ENCODE measurements around the gene GANAB.
"Not testable (repeated sequence)": the region's sequence is repeated elsewhere in the genome, so short reads cannot be mapped to it uniquely, and the experiment has no call there.

Gene GANAB

GRCh38 chr11:62645946-62646824, at the start of gene GANAB:
Gene GANAB (minus strand): TSS chr11:62646613. CDS start chr11:62646599, 14 bp downstream.
- Histone ChIP-seq H3K4me1 (ENCODE audit: control insufficient read depth, low read depth, low read length) (no peaks in the 10 kb centered on the region), H3K9me3 (ENCODE audit: control insufficient read depth, low read depth, low read length) (no peaks in the 10 kb centered on the region), H3K27me3 (ENCODE audit: control insufficient read depth, insufficient read depth, low read length) (no peaks in the 10 kb centered on the region), H3K36me3 (ENCODE audit: control insufficient read depth, low read depth, low read length) (peaks cover 30% of the 10 kb centered on the region), H3K27ac (ENCODE audit: low read length) (peak within 1 kb of the TSS; percentile 96), H3K9ac (ENCODE audit: low read length) (peak within 1 kb of the TSS; percentile 98), H3K4me3 (ENCODE audit: low read length) (peak within 1 kb of the TSS; percentile 99)

DNA sequence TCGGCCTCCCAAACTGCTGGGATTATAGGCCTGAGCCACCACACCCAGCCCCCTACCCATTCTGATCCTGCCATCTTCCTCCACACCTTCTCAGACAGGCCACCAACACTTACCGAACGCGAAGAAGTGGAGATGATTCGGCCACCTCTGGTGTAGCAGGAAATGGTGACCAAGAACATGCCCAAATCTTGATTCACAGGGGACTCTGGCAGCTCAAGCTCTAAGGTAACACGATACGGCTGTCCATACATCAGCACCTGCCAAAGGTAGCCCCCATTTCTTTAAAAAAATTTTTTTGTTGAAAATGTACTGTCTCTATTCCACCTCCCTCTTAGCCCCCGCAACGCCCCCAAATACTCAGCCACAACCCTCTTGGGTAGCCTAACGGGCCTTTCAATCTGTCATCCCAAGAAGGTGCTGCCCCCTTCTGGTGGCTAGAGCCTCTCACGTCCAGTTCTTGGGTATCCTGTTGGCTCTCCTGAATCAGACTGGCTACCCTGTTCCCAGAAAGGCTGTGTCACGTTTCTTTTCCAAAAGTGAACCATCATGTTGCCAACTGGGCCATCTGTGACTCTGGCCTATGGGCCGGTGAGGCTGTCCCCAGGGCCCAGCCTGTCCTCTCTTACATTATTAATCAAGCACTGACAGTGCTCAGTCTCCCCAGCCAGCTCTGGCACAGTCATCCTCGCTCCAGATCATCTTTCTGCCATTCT, 48.2 kb upstream of the GANAB start:
- H3K4me3 ChIP-seq (ENCODE audit: low read length), result no peak overlapping the region

DNA sequence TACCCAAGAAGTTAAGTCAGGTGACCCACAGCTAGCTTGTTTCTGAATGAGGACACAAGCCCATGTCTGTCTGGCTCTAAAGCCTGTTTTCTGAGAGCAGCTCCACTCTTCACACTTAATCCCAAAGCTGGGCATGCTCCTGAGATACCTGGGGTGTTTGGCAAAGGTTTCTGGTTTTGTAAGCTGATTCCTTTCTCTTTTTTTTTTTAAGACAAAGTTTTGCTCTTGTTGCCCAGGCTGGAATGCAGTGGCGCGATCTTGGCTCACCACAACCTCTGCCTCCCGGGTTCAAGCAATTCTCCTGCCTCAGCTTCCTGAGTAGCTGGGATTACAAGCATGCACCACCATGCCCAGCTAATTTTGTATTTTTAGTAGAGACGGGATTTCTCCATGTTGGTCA, 47.2 kb upstream of the GANAB start:
- H3K27ac ChIP-seq (ENCODE audit: low read length); H3K4me3 ChIP-seq (ENCODE audit: low read length); H3K9me3 ChIP-seq (ENCODE audit: control insufficient read depth, low read depth, low read length); H3K27me3 ChIP-seq (ENCODE audit: control insufficient read depth, insufficient read depth, low read length); H3K4me1 ChIP-seq (ENCODE audit: control insufficient read depth, low read depth, low read length); H3K9ac ChIP-seq (ENCODE audit: low read length): not testable (repeated sequence)
- H3K36me3 ChIP-seq (ENCODE audit: control insufficient read depth, low read depth, low read length), result peaks cover 28% of the 10 kb centered on the region

More for the DNA sequence above, 48.2 kb upstream of the GANAB start:
- Histone ChIP-seq H3K9ac (ENCODE audit: low read length) (no peak overlapping the region), H3K27ac (ENCODE audit: low read length) (no peak overlapping the region), H3K9me3 (ENCODE audit: control insufficient read depth, low read depth, low read length) (no peaks in the 10 kb centered on the region), H3K36me3 (ENCODE audit: control insufficient read depth, low read depth, low read length) (peaks cover 28% of the 10 kb centered on the region), H3K4me1 (ENCODE audit: control insufficient read depth, low read depth, low read length) (no peaks in the 10 kb centered on the region), H3K27me3 (ENCODE audit: control insufficient read depth, insufficient read depth, low read length) (no peaks in the 10 kb centered on the region)

- H3K4me3 ChIP-seq (ENCODE audit: low read length), result no peak within 1 kb of the TSS
- H3K27me3 ChIP-seq (ENCODE audit: control insufficient read depth, insufficient read depth, low read length), result no peaks in the 10 kb centered on the region
- H3K4me1 ChIP-seq (ENCODE audit: control insufficient read depth, low read depth, low read length), result no peaks in the 10 kb centered on the region
- no peak within 1 kb of the TSS for H3K9ac ChIP-seq (ENCODE audit: low read length)
- peaks cover 28% of the 10 kb centered on the region for H3K36me3 ChIP-seq (ENCODE audit: control insufficient read depth, low read depth, low read length)
- H3K27ac ChIP-seq (ENCODE audit: low read length), result no peak within 1 kb of the TSS
- no peaks in the 10 kb centered on the region for H3K9me3 ChIP-seq (ENCODE audit: control insufficient read depth, low read depth, low read length)
Measured at GRCh38 chr11:62689421-62690183, 43.2 kb upstream of the GANAB start, which contains the start of gene LRRN4CL. Gene LRRN4CL (minus strand): TSS chr11:62689530. CDS start chr11:62688508, 1,022 bp downstream.

DNA sequence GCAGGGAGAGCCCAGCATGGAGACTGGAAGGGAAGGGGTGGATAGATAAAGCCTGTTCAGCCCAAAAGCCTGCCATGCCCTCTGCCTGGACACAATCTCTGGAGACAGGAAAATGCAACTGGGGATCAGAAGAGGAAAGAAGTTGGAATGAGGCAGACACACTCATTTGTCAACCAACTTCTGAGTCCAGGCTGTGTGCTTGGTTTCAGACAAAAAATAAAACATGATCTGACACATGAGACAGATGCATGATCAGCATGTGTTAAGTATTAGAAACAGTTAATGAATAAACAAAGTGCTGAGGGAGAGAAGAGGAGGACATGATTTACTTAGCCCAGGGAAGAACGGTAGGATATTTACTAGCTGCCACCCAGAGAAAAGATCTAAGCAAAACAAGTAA, 42.1 kb upstream of the GANAB start:
- Histone ChIP-seq H3K9ac (ENCODE audit: low read length) (no peak overlapping the region), H3K27ac (ENCODE audit: low read length) (no peak overlapping the region), H3K27me3 (ENCODE audit: control insufficient read depth, insufficient read depth, low read length) (no peaks in the 10 kb centered on the region), H3K4me1 (ENCODE audit: control insufficient read depth, low read depth, low read length) (no peaks in the 10 kb centered on the region), H3K4me3 (ENCODE audit: low read length) (no peak overlapping the region), H3K36me3 (ENCODE audit: control insufficient read depth, low read depth, low read length) (peaks cover 28% of the 10 kb centered on the region), H3K9me3 (ENCODE audit: control insufficient read depth, low read depth, low read length) (no peaks in the 10 kb centered on the region)

DNA sequence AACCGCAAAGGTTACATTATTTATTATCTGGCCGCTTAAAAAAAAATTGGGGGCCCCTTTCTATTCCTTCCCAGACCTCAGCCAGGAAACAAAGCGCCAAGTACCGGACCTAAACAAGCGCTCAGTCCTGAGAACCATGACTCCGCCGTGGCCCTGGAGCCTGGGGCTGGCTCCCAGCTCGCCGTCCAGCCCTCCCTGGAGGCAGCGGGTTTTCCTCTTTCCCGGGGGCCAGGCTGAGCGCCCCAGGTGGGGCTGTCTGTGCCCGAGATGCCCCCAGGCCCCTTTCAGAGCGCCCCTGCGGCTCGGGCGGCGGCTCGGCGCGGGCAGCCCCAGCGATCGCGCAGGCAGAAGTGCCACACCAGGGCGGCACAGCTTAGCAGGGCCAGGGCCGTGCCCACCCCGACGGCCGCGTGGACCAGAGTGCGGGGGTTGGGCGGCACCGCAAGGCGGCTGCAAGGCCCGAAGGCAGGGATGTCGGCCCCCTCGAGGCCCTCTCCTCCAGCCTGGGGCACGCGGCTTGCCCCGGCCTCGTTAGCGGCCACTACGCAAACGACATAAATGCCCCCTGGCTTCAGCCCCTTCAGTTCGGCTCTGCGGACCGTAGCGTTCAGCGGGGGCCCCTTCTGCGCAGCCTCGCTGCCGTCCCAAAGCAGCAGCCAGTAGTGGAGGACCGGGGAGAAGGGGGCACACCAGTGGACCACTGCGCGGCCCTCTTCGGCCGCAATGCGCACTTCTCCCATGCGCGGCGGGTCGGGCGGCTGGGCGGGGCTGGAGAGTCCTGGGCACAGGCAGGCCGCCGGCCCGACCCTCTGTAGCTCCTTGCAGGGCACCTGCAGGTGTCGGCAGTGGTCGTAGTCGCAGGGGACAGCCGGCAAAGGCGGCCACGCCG, 41.3 kb upstream of the GANAB start:
- Histone ChIP-seq H3K36me3 (ENCODE audit: control insufficient read depth, low read depth, low read length) (peaks cover 22% of the 10 kb centered on the region), H3K27me3 (ENCODE audit: control insufficient read depth, insufficient read depth, low read length) (no peaks in the 10 kb centered on the region), H3K27ac (ENCODE audit: low read length) (no peak overlapping the region), H3K4me1 (ENCODE audit: control insufficient read depth, low read depth, low read length) (no peaks in the 10 kb centered on the region), H3K4me3 (ENCODE audit: low read length) (no peak overlapping the region), H3K9me3 (ENCODE audit: control insufficient read depth, low read depth, low read length) (no peaks in the 10 kb centered on the region), H3K9ac (ENCODE audit: low read length) (no peak overlapping the region)

DNA sequence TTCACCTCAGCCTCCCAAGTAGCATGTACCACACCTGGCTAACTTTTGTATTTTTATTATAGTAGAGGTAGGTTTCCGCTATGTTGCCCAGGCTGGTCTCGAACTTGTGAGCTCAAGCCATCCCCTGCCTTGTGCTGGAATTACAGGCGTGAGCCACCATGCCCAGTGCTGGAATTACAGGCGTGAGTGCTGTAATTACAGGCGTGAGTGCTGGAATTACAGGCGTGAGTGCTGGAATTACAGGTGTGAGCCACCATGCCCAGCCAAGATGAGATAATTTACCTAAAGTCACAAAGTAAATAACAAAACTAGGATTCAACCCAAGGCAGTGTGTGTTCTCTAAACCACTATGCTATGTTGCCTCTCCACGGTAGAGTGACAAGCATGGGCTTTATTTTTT, 36.1 kb upstream of the GANAB start:
- Histone ChIP-seq H3K36me3 (ENCODE audit: control insufficient read depth, low read depth, low read length) (peaks cover 2% of the 10 kb centered on the region), H3K27ac (ENCODE audit: low read length) (no peak overlapping the region), H3K4me3 (ENCODE audit: low read length) (no peak overlapping the region), H3K9ac (ENCODE audit: low read length) (no peak overlapping the region), H3K4me1 (ENCODE audit: control insufficient read depth, low read depth, low read length) (no peaks in the 10 kb centered on the region), H3K27me3 (ENCODE audit: control insufficient read depth, insufficient read depth, low read length) (no peaks in the 10 kb centered on the region), H3K9me3 (ENCODE audit: control insufficient read depth, low read depth, low read length) (no peaks in the 10 kb centered on the region)

DNA sequence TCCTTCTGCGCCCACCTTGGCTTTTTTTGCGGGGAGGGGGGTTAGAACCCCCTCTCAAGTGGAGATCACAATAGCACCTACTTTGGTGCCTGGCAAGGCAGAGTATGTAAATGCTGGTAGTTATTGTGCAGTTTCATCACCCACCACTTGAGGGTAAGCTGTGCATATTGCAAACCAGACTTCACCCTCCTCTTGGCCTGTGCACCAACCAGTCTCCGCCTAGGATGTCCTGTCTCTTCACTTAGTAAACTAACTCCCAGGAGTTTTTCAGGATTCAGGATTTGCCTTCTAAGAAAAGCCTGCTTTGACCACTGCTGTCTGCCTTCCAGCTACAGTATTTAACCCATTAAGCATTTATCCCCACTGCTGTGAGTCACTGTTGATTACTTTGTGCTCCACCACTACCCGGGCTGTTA, 34.4 kb upstream of the GANAB start:
- Histone ChIP-seq H3K36me3 (ENCODE audit: control insufficient read depth, low read depth, low read length) (peaks cover 16% of the 10 kb centered on the region), H3K27ac (ENCODE audit: low read length) (no peak overlapping the region), H3K9ac (ENCODE audit: low read length) (no peak overlapping the region)

DNA sequence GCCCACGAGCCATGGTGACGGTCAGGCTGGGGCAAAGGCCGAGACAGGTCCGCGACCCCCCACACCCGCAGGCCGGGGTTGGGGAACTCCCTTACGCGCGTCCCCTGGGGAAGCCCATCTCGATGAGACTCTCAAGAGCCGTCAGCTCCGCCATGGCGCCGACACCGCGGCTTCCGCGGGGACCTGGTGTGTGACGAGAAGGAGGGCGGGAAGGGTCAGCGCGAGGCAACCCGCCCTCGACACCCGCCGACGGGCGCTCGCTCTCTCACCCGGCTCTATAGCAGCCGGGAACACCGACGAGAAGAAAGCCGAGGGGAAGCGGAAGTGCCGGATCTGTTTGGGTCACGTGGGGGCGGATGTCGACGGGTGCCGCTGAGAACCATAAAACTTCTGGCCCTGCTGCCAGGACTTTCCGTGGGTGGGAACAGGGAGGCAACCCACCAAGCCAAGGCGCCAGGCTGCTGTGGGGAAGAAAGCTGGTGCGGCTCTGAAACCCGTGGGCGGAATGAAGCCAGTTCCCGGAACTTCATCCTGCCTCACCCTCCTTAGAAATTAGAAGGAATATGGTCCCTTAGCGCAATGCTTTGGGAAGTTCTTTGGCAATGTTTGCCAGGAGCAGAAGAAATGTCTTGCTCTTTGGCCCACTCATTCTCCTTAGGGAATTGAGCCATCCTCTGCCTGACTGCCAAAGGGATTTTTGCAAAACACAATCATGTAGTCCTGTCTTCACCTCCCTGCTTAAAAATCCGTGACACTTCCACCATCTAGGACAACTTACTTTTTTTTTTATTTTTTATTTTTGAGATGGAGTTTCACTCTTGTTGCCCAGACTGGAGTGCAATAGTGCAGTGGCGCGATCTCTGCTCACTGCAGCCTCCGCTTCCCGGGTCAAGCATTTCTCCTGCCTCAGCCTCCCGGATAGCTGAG, 32.6 kb upstream of the GANAB start, which contains the start of gene UBXN1:
TSS of gene UBXN1 (minus strand) at position 304 of the 927 bp plus-strand sequence. CDS start at position 154, 150 bp downstream.
- Histone ChIP-seq H3K36me3 (ENCODE audit: control insufficient read depth, low read depth, low read length) (peaks cover 20% of the 10 kb centered on the region), H3K9ac (ENCODE audit: low read length) (peak within 1 kb of the TSS; percentile 88), H3K9me3 (ENCODE audit: control insufficient read depth, low read depth, low read length) (no peaks in the 10 kb centered on the region), H3K4me3 (ENCODE audit: low read length) (peak within 1 kb of the TSS; percentile 92), H3K27ac (ENCODE audit: low read length) (peak within 1 kb of the TSS; percentile 70), H3K27me3 (ENCODE audit: control insufficient read depth, insufficient read depth, low read length) (no peaks in the 10 kb centered on the region), H3K4me1 (ENCODE audit: control insufficient read depth, low read depth, low read length) (no peaks in the 10 kb centered on the region)

More for the DNA sequence above, 34.4 kb upstream of the GANAB start:
- H3K27me3 ChIP-seq (ENCODE audit: control insufficient read depth, insufficient read depth, low read length), result no peaks in the 10 kb centered on the region
- H3K4me3 ChIP-seq (ENCODE audit: low read length), result no peak overlapping the region
- no peaks in the 10 kb centered on the region for H3K4me1 ChIP-seq (ENCODE audit: control insufficient read depth, low read depth, low read length)
- H3K9me3 ChIP-seq (ENCODE audit: control insufficient read depth, low read depth, low read length), result no peaks in the 10 kb centered on the region

DNA sequence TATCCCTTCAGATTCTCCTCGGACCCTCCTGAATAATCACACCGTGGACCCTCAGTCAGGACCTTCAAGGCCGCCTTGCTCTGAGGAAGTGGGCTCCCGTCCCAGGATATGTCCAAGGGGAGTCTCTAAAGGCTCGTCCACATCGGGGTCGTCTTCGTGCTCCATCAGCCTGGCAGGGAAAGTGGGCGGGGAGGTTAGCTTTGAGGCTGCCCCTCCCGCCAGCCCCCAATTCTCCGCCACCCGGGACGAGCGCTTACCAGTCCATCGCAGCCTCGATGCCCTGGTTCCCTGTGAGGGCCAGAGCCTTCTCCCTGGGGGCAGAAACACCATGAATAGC, 32.0 kb upstream of the GANAB start:
- Histone ChIP-seq H3K4me3 (ENCODE audit: low read length) (peak overlapping the region; percentile 92), H3K9ac (ENCODE audit: low read length) (peak overlapping the region; percentile 88), H3K9me3 (ENCODE audit: control insufficient read depth, low read depth, low read length) (no peaks in the 10 kb centered on the region), H3K36me3 (ENCODE audit: control insufficient read depth, low read depth, low read length) (peaks cover 20% of the 10 kb centered on the region), H3K27me3 (ENCODE audit: control insufficient read depth, insufficient read depth, low read length) (no peaks in the 10 kb centered on the region), H3K27ac (ENCODE audit: low read length) (no peak overlapping the region), H3K4me1 (ENCODE audit: control insufficient read depth, low read depth, low read length) (no peaks in the 10 kb centered on the region)
